HG03103 (cell line): ENCODE results near the gene MBD5.

Experiments used
- ATAC-seq: cut with Tn5 transposase; IDR thresholded peaks from one replicate; pipeline ENCODE4 v1.9.1; 2021; ENCODE audit warnings: low read depth; ENCODE audit not compliant: unreplicated experiment

MBD5 gene

DNA sequence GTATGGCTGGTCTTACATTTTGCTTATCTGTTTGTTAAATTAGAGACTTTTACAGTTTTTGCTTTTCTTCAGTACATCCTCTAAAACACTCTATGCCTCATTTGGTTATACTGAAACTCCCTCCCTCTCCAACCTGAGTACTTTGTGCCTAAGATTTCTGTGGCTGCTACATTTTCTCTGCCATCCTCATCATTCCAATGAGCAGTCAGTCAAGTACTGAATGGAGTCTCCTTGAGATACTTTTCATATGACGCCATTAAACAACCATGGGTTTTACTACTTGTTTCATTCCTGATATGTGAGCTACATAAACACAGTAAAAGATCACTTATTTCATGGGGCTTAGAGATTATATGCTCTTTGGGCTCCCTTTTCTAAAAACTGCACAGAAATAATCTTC is 427.0 kb downstream of the MBD5 start:
- ATAC-seq = no peak

DNA sequence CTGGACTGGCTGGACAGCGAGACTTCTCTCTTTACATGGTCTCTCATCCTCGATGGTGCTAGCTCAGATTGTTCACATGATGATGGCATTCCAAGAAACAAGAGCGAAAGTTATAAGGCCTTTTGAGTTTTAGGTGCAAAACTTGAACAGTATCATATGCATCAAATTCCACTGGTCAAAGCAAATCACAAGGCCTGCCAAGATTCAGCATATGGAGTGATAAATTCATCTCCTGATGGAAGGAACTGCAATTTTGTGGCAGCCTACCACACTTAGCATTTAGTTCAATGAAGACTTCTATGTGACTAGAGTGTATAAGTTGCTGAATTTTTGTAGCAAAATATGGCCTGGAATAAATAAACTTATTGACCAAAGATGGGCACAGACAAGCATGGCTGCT is 429.6 kb downstream of the MBD5 start:
- ATAC-seq = no peak

DNA sequence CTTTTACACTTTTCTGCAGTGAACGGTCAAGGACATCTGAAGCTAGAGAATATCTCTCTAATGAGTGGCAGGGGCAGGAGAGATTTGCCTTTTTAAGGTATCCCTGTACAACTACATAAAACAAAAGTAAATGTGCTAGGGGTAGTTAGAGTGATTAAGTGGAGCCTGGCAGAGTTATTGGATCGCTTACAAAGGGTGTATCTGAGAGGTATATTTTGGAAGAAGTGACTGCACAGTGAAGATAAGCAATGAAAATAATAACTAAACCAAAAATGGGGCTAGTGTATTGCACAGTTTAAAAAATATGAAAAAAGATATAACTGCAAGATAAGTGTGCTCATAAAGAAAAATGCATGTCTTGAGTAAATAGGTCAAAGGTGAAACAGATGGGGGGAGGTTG is 430.2 kb downstream of the MBD5 start:
- no peak for ATAC-seq

DNA sequence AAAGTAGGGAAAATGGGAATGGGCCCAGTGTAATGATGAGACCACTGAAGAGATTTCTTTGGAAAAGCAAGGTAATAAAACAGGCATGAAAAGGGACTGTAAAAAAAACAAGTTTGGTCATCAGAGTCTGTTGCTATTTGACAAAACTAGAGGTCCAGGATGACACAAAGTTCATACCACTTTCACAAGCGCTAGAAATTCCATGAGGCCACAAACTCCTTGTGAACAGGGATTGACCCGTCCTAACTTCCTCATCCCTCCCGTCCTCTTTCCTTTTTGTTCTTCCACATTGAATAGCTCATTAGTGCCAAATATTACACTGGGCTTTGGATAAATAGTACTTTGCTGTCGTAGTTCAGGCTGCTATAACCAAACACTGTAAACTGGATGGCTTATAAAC is 434.9 kb downstream of the MBD5 start:
- no peak for ATAC-seq

DNA sequence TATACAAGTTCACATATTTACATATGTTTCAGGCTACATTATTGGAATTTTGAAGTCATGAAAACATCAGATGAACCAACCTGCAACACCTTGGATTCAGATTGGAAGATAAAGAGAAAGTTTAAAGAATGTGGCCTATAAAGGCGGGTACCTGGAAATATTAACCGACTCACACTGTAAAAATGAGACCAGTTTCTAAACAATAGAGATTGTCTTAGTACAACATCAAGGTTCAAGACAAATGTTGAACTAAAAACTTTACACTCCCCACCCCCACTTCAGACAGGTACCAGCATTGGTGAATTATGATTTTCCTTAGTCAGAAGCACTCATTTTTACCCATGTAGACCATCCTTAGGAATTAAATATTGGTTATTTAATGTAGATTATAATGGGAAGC is 437.3 kb downstream of the MBD5 start:
- no peak for ATAC-seq

DNA sequence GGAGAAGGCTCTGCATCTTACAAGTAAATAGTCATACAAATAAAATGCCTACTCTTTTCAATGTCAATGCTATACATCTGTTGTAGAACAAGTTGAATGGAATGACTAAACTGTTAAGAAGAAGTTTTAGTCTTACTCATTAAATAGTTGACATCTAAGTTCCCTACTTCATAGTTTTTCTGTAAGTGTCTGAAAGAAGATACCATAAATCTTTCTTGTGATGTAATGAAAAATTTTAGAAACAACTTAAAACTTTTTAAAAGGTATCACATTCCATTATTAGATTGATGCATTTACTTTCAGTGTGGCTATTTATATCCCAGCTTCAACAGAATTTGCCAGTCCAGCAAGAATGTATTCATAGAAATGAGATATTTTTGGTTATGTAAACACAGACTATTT is 438.5 kb downstream of the MBD5 start:
- no peak for ATAC-seq

DNA sequence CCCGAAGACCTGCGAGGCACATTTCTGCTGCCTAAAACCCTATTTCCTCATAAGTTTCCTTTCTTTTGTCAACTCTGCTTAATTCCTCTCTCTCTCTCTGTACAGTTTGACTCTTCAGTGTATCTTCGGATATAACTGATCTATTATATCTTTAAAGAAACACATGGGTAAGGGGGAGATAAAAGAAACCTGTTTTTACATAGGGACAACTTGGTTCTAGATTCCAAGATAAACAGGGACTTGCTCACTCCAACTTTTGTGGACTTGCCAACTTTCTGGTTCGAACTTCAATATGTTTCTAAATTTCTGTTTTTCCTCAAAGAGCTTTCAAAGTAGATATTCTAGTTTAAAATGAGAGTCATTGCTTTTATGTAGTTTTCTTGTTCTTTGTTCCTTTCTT is 441.0 kb downstream of the MBD5 start:
- ATAC-seq = no peak

DNA sequence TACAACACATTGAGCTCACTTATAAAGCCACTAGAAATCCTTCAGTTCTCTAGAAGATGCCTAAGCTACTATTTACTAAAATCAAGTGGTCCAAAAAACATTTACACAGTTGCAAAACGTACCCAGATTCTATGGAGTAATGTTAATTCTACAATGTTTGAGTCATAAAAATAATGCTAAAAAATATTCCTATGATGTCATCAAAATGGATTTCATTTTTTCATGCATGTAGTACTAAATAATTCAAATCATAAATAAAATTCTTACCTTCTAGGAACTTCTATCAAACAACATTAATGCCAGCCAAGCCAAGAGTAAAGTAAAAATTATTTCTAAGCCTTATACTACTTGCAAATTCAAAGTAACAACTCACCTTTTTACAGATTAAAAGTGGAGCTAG is 454.7 kb downstream of the MBD5 start:
- no peak for ATAC-seq

DNA sequence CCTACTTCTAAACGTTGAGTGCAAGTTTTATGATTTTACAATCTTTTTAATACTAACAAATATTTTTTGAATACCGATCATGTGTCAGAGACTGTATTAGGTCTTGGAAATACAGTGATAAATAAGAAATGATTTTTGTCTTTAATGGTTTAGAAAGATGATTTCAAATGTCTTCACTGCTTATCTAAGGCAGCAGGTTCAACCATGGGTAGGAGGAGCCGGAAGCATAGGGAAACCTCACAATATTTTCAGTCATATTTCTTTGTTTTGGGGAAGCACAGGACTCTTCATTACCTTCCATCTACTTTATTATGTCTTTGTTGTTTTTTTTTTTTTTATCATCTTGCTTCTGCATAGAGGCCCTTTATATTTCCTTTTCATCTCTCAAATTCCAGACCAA is 458.5 kb downstream of the MBD5 start:
- no peak for ATAC-seq

DNA sequence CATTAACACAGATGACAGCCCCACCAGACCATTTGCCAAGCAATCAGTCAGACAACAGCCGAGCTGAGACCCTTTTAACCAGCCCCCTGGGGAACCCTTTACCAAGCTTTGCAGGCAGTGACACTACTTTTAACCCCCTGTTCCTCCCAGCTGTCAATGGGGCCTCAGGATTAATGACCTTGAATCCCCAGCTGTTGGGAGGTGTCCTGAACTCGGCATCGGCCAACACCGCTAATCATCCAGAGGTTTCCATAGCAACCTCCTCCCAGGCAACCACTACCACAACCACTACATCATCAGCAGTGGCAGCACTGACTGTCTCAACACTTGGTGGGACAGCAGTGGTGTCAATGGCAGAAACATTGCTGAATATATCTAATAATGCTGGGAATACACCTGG is 462.8 kb downstream of the MBD5 start:
- no peak for ATAC-seq

DNA sequence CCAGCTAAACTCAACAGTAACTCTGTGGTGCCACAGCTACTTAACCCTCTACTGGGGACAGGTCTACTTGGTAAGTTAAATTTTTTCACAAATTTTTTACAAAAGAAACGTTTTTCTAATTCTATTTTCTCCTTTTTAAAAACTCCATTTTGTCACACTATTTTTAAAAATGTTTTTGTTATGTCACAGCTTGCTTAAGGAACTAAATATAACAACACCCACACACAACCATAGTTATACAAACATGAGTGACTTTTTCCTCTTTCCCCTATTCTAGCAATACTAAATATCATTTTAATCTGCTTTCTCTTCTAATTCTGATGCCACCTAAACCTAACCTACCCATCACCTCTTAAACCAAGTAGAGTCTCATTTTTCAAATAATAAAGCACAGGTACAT is 463.2 kb downstream of the MBD5 start:
- no peak for ATAC-seq

DNA sequence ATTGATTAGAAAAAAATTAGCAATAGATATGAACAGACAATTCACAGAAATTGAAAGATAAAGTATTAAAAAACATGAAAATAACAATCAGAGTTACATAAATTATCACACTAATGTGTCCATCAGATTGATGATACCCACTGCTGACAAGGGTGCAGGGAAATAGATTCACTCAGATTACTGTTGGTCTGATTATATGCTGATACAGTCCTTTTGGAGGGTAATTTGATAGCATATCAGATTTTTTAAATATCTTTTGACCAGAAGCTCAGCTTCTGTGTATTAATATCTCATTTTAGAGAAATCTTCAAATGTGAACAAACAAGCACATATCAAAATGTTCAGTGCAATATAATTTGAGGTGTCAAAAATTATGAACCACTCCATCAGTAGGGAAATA is 465.8 kb downstream of the MBD5 start:
- ATAC-seq = no peak

DNA sequence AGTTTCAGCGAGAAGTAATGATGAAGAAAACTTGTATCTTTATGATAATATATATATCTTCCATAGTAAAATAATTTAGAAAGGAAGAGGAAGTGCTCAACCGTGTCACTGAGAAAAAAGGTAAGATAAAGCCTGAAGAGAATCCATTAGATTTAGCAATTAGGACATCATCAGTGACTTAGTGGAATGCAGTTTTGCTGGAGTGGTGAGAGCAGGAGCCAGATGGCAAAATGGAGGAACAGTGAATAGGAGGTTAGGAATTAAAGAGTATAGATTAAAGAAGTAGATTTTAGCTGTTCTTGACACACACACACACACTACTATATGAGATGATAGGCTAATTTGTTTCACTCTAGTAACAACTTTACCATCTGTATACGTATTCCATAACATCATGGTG is 466.5 kb downstream of the MBD5 start:
- ATAC-seq = no peak

DNA sequence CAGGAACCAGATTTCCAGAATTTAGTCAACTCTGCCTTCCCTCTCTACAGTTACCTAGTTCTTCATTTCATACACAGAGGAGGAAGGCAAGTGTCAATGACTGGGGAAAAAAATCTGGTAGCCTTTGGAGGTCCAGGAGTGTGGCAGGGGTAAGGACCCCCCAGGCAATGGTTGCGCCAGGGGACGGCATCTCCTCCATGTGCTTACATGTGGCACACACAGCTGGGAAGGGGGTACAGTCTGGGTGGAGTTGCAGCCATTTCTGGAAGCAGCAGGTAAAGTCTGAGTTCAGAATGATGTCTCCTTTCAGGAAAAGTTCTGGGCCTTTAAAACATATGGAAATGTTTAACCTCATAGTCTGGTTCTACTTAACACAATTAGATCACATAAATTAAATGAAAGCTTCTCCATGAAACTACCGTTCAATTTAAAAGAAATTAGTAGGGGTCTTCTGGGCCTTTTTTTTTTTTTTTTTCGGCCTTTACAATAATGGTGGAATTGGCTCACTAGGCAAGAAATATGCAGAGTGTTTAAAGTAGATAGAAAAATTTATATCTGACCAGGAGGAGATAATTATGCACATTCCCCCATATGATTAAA is 470.0 kb downstream of the MBD5 start:
- ATAC-seq = no peak

DNA sequence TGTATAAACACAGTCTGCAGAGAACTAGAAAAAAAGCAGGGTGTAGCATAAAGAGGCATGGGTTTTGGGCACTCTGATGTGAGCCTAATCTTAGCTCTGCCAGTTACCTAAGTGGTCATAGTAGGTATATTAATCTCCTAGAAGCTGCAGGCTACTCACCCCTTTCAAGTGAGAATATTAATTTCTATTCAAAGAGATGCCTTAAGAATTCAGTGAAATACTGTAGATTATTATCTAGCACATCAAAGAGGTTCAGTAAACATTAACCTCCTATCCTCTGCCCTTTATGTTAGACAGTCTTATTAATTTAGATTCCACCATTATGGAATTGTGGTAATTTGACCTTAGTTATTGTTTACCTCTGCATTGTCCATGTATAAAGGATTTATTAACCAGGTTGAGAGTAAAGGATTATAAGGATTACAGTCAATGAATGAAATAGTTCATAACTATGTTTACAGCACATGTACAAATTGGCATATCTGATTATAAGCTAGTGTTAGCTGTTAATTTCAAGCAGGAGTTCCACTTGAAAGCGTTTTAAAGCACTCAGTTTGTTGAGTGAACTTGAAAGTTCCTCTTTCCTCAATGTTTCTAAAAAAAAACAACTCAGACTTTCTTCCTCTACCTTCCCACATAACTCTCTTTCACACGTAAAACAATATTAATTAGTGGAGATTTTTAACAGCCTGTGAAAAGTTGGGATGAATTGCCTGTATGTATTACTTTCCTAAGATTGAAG is 473.1 kb downstream of the MBD5 start:
- ATAC-seq = no peak

DNA sequence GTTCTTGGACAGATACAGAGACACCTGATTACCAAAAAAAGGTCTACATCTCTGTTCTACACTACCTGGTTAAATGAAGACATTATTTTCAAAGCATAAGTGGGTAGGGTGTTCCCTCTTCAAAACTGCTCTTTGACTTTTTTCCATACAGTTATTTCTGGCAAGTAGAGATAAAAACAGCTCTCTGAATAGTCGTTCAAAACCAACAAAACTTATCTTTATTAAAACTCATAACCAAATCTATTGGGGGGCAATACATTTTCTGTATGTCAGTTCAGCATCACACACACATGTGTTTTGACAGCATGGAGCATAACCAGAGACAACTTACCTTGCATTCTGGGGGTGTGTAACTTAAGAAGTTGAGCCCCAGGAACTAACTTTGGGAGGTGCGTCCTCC is 474.7 kb downstream of the MBD5 start:
- ATAC-seq = no peak

DNA sequence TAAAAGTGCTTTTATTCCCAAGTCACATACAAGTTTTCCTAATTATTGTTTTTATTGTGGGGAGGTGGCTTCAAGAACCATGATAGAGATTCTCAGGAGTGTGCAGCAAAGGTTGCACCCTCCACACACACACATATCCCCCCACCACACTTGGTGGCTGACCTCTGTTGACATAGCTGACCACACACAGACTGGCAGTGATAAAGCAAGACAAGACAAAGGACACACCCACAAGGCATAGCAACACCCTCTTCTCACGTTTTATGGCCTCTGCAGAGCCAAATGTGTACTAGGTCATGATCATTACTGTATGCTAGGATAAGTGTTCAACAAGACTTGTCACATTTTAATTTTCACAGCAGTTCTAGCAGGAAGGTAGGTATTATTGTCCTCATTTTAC is 480.7 kb downstream of the MBD5 start:
- ATAC-seq = no peak

DNA sequence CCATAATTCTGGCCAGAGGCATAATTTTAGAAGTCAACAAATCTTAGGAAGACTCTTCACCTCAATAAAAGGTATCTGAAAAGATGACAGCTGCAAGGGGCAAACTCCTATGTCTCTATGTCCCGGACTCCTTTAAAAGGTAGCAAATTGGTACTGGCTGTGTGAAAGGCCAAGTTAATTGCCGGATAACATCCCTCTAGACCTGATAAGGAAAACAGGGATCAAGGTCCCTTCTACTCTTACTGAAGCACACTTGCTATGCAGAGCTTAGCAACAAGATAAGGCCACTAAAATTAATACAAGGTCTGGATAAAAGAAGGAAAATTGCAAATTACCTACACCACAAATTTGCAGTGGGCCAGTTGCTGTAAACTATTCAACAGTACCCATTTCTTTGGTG is 482.6 kb downstream of the MBD5 start:
- no peak for ATAC-seq

DNA sequence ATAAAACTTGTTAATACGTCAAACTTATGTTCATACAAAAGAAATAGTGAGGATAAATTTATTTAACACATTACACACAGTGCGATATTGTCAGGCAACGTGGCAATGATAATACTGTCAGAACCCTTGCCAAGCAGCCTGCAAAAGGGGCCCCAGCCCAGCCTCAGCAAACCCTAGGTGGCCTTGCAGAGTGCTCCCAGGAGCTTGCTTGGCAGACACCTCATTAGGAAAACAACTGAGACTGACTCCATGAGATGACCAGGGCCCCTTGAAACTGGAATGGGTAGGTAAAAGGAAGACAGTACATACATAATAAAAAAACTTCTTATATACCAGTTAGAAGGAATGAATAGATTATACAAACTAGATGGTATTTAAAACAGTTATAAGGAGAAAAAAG is 487.1 kb downstream of the MBD5 start:
- no peak for ATAC-seq

DNA sequence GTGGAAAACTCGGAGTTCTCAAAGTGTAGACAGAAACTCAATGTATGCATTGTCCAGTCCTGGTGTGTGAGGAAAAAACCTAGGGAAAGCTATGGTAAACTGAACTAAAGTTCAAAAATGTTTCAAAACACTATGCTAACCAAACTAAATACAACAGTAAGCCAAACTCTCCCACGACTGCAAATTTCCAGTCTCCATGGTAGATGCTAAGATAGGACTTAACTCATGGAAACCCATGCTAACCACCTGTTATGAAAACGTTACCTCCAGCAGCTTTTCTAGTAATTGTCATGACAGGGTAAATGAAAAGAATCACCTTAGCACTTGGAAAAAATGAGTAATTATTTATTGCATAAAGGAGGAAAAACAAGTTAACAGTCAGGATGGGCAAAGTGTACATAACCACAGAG is 488.0 kb downstream of the MBD5 start:
- no peak for ATAC-seq

DNA sequence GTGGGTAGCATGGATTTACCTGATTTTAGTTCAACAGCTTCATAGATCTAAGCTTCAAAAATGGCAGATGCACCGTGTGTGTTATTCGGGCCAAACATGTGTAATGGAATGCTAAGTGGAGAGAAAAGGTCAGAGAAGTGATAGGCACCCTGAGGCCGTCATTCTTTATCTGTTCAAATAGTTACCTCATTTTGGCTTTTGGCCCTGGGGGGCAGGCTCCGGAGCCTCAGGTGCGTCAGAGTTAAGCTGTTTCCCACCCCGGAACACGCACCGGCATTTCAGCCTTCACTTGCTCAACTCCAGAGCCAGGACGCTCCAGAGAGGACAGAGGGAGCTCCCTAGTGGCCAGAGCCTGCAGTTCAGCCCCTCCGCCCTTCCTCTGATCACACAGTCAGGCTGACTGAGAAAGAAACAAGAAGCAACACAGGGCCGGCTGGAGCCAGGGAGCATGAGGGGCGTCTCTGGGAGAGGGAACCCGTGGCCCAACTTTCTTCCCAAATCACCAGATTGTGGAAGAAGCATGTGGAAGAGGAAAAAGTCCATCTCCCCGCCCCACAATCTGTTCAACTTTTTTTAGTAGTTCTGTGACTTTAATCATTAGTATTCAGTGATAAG is 488.5 kb downstream of the MBD5 start:
- peak; percentile 100 for ATAC-seq

DNA sequence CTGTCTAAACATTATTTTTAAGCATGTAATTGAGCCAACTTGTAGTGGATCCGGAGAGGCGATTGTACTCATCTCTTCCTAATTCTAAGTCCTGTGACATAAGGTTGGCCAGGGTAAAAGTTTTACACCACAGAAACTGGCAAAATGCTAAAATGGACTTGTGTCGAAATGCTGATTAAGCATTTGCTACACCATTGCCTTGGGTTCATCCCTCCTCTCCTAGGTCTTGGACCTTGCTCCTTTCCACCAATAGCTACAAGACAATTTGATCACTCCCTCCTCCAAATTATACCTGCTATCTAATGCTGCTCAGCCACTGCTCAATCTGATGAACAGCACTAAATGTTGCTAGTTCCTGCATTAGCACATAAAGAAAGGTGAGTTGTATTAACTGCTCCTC is 491.0 kb downstream of the MBD5 start:
- no peak for ATAC-seq
